ENCODE data around the gene CASTOR1. TPM values are rescaled to one million over a fixed set of nuclear protein-coding genes. Genes with fewer than 3 reads are reported as not detected.

The CASTOR1 gene
- total RNA-seq, 1 experiment from 2014 or later, result 14.0 TPM

GRCh38 chr22:30305906-30306626, 16.8 kb upstream of the CASTOR1 start:
- in situ Hi-C loops (cut with HindIII; ENCODE audit: low pct_unique_long_range_greater_than_20kb, low sequenced_read_pairs), result no loop called here
- DNase-seq (ENCODE audit: low read depth), result no peak

GRCh38 chr22:30305519-30305905, 16.2 kb upstream of the CASTOR1 start:
- in situ Hi-C loops (cut with HindIII; ENCODE audit: low pct_unique_long_range_greater_than_20kb, low sequenced_read_pairs), result no loop called here
- DNase-seq (ENCODE audit: low read depth), result no peak

GRCh38 chr22:30304495-30305244, 15.4 kb upstream of the CASTOR1 start:
- no peak for DNase-seq (ENCODE audit: low read depth)
- in situ Hi-C loops (cut with HindIII; ENCODE audit: low pct_unique_long_range_greater_than_20kb, low sequenced_read_pairs), result no loop called here

- in situ Hi-C loops (cut with HindIII; ENCODE audit: low pct_unique_long_range_greater_than_20kb, low sequenced_read_pairs), result no loop called here
- DNase-seq (ENCODE audit: low read depth), result no peak
Measured at GRCh38 chr22:30302810-30303138, 13.5 kb upstream of the CASTOR1 start.

- peak; percentile 28 for DNase-seq (ENCODE audit: low read depth)
Measured at GRCh38 chr22:30301995-30302809, 12.9 kb upstream of the CASTOR1 start.

GRCh38 chr22:30299322-30299721, 10.0 kb upstream of the CASTOR1 start:
- DNase-seq (ENCODE audit: low read depth), result no peak
- in situ Hi-C loops (cut with HindIII; ENCODE audit: low pct_unique_long_range_greater_than_20kb, low sequenced_read_pairs), result no loop called here

More at GRCh38 chr22:30301995-30302809, 12.9 kb upstream of the CASTOR1 start:
- in situ Hi-C loops (cut with HindIII; ENCODE audit: low pct_unique_long_range_greater_than_20kb, low sequenced_read_pairs), result no loop called here

- in situ Hi-C loops (cut with HindIII; ENCODE audit: low pct_unique_long_range_greater_than_20kb, low sequenced_read_pairs), result no loop called here
- DNase-seq (ENCODE audit: low read depth), result no peak
Measured at GRCh38 chr22:30297991-30298701, 8.8 kb upstream of the CASTOR1 start.

- no peak for DNase-seq (ENCODE audit: low read depth)
- in situ Hi-C loops (cut with HindIII; ENCODE audit: low pct_unique_long_range_greater_than_20kb, low sequenced_read_pairs), result no loop called here
Measured at GRCh38 chr22:30297276-30297990, 8.1 kb upstream of the CASTOR1 start.

GRCh38 chr22:30296833-30297232, 7.5 kb upstream of the CASTOR1 start:
- no peak for DNase-seq (ENCODE audit: low read depth)
- in situ Hi-C loops (cut with HindIII; ENCODE audit: low pct_unique_long_range_greater_than_20kb, low sequenced_read_pairs), result no loop called here

GRCh38 chr22:30296324-30296723, 7.0 kb upstream of the CASTOR1 start:
- no peak for DNase-seq (ENCODE audit: low read depth)
- in situ Hi-C loops (cut with HindIII; ENCODE audit: low pct_unique_long_range_greater_than_20kb, low sequenced_read_pairs), result no loop called here

GRCh38 chr22:30295576-30295975, 6.3 kb upstream of the CASTOR1 start:
- in situ Hi-C loops (cut with HindIII; ENCODE audit: low pct_unique_long_range_greater_than_20kb, low sequenced_read_pairs), result no loop called here
- DNase-seq (ENCODE audit: low read depth), result no peak

GRCh38 chr22:30294830-30295229, 5.5 kb upstream of the CASTOR1 start:
- in situ Hi-C loops (cut with HindIII; ENCODE audit: low pct_unique_long_range_greater_than_20kb, low sequenced_read_pairs), result no loop called here

GRCh38 chr22:30294066-30294465, 4.8 kb upstream of the CASTOR1 start:
- DNase-seq (ENCODE audit: low read depth), result no peak
- in situ Hi-C loops (cut with HindIII; ENCODE audit: low pct_unique_long_range_greater_than_20kb, low sequenced_read_pairs), result no loop called here

More at GRCh38 chr22:30294830-30295229, 5.5 kb upstream of the CASTOR1 start:
- no peak for DNase-seq (ENCODE audit: low read depth)

- in situ Hi-C loops (cut with HindIII; ENCODE audit: low pct_unique_long_range_greater_than_20kb, low sequenced_read_pairs), result no loop called here
Measured at GRCh38 chr22:30293026-30293425, 3.7 kb upstream of the CASTOR1 start.

GRCh38 chr22:30292069-30292970, 3.0 kb upstream of the CASTOR1 start:
- in situ Hi-C loops (cut with HindIII; ENCODE audit: low pct_unique_long_range_greater_than_20kb, low sequenced_read_pairs), result no loop called here
- DNase-seq (ENCODE audit: low read depth), result no peak

More at GRCh38 chr22:30293026-30293425, 3.7 kb upstream of the CASTOR1 start:
- DNase-seq (ENCODE audit: low read depth), result no peak

GRCh38 chr22:30291058-30291892, 2.0 kb upstream of the CASTOR1 start:
- peak; percentile 80 for DNase-seq (ENCODE audit: low read depth)
- in situ Hi-C loops (cut with HindIII; ENCODE audit: low pct_unique_long_range_greater_than_20kb, low sequenced_read_pairs), result no loop called here
